Vagina (tissue), 2 donors: ENCODE results near the gene EYS.

ENCODE experiments used
- POLR2A ChIP-seq, 2 donors: fragments of 450-650 bp; IDR thresholded peaks; one replicate each; pipeline ENCODE4 v1.6.1; 2017; ENCODE audit warnings: antibody characterized with exemption in 2 of 2, mild to moderate bottlenecking in 2 of 2, moderate library complexity in 2 of 2
- POLR2AphosphoS5 ChIP-seq, 2 donors: sonication (generic); formaldehyde crosslinking; IDR thresholded peaks; one replicate each; pipeline ENCODE4 v1.9.0; 2017; ENCODE audit warnings: antibody characterized with exemption in 2 of 2, mild to moderate bottlenecking in 2 of 2, low read depth in 1 of 2; ENCODE audit not compliant: insufficient read depth in 1 of 2
- TF ChIP-seq, protein P1 (sequence below), 3 experiments: fragments of 450-650 bp in 2 of 3; fragments of 200-600 bp in 1 of 3; sonication (generic) in 1 of 3; IDR thresholded peaks; one replicate each; pipeline ENCODE4 v1.5.1; 2017 to 2019; ENCODE audit warnings: antibody characterized with exemption in 3 of 3, mild to moderate bottlenecking in 2 of 3, moderate library complexity in 2 of 3

- no peak for TF ChIP-seq POLR2A (IDR thresholded peaks at IDR 0.05)
- TF ChIP-seq, protein P1, sequence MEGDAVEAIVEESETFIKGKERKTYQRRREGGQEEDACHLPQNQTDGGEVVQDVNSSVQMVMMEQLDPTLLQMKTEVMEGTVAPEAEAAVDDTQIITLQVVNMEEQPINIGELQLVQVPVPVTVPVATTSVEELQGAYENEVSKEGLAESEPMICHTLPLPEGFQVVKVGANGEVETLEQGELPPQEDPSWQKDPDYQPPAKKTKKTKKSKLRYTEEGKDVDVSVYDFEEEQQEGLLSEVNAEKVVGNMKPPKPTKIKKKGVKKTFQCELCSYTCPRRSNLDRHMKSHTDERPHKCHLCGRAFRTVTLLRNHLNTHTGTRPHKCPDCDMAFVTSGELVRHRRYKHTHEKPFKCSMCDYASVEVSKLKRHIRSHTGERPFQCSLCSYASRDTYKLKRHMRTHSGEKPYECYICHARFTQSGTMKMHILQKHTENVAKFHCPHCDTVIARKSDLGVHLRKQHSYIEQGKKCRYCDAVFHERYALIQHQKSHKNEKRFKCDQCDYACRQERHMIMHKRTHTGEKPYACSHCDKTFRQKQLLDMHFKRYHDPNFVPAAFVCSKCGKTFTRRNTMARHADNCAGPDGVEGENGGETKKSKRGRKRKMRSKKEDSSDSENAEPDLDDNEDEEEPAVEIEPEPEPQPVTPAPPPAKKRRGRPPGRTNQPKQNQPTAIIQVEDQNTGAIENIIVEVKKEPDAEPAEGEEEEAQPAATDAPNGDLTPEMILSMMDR (IDR thresholded peaks at IDR 0.05) = no peak
- no peak for TF ChIP-seq POLR2AphosphoS5 (IDR thresholded peaks at IDR 0.05; ENCODE audit: insufficient read depth in 1 of 2, low read depth in 1 of 2)
Measured at GRCh38 chr6:63724721-63725120, 1982.3 kb downstream of the EYS start.
